ENCODE data around the gene SPINT2. TPM values are rescaled to one million over a fixed set of nuclear protein-coding genes. Genes with fewer than 3 reads are reported as not detected.

SPINT2 gene
- total RNA-seq, 1 experiment from 2014 or later: 1.1 TPM

- no peak for DNase-seq (ENCODE audit: low spot score)
Measured at GRCh38 chr19:38294090-38294489, 29.7 kb downstream of the SPINT2 start.

GRCh38 chr19:38298821-38299680 is 34.7 kb downstream of the SPINT2 start:
- peak; percentile 95 for DNase-seq (ENCODE audit: low spot score)

GRCh38 chr19:38303517-38304351 is 39.4 kb downstream of the SPINT2 start, which contains the start of gene C19orf33:
C19orf33 (plus strand) TSS chr19:38304251; CDS start chr19:38304262, 11 bp downstream.
- DNase-seq (ENCODE audit: low spot score): no peak

- no peak for DNase-seq (ENCODE audit: low spot score)
Measured at GRCh38 chr19:38304352-38304865, 40.0 kb downstream of the SPINT2 start.

- DNase-seq (ENCODE audit: low spot score): no peak
Measured at GRCh38 chr19:38304866-38305429, 40.6 kb downstream of the SPINT2 start.

- no peak for DNase-seq (ENCODE audit: low spot score)
Measured at GRCh38 chr19:38306236-38306635, 41.9 kb downstream of the SPINT2 start.

GRCh38 chr19:38307076-38307475 is 42.7 kb downstream of the SPINT2 start:
- no peak for DNase-seq (ENCODE audit: low spot score)

- DNase-seq (ENCODE audit: low spot score): no peak
Measured at GRCh38 chr19:38307597-38307996, 43.2 kb downstream of the SPINT2 start.

- DNase-seq (ENCODE audit: low spot score): no peak
Measured at GRCh38 chr19:38308006-38308766, 43.8 kb downstream of the SPINT2 start.

GRCh38 chr19:38308926-38309614 is 44.7 kb downstream of the SPINT2 start:
- no peak for DNase-seq (ENCODE audit: low spot score)

GRCh38 chr19:38309615-38310278 is 45.4 kb downstream of the SPINT2 start:
- no peak for DNase-seq (ENCODE audit: low spot score)

GRCh38 chr19:38310279-38310670 is 45.9 kb downstream of the SPINT2 start:
- no peak for DNase-seq (ENCODE audit: low spot score)

- no peak for DNase-seq (ENCODE audit: low spot score)
Measured at GRCh38 chr19:38310986-38311385, 46.6 kb downstream of the SPINT2 start.

- peak; percentile 99 for DNase-seq (ENCODE audit: low spot score)
Measured at GRCh38 chr19:38315657-38316476, 51.5 kb downstream of the SPINT2 start, which contains the start of gene YIF1B. YIF1B (minus strand) TSS chr19:38315947; CDS start chr19:38315917, 30 bp downstream.

- DNase-seq (ENCODE audit: low spot score): no peak
Measured at GRCh38 chr19:38316477-38317067, 52.2 kb downstream of the SPINT2 start.

GRCh38 chr19:38317104-38317612 is 52.8 kb downstream of the SPINT2 start:
- no peak for DNase-seq (ENCODE audit: low spot score)

- DNase-seq (ENCODE audit: low spot score): no peak
Measured at GRCh38 chr19:38318660-38319059, 54.3 kb downstream of the SPINT2 start.

All from H4 (cell line).